Retinal pigment epithelial cell (primary cell): ENCODE data around the gene CYFIP1.
A peak's percentile ranks its signal among the peaks of the same experiment; 100 is the strongest.

Source experiments
- DNase-seq: peaks from one replicate; pipeline ENCODE4 v3.0.0-alpha.2; 2010; ENCODE audit warnings: low read depth
- H3K4me3 ChIP-seq: 2 replicates; pipeline ENCODE4 v1.5.1; 2011; ENCODE audit warnings: mild to moderate bottlenecking, low read length, control low read depth, moderate library complexity
- TF ChIP-seq, protein P1 (sequence below): conservative IDR thresholded peaks from 2 replicates; pipeline ENCODE4 v1.5.1; 2011; ENCODE audit warnings: low read depth, low read length, control low read depth, inconsistent platforms

CYFIP1 gene

DNA sequence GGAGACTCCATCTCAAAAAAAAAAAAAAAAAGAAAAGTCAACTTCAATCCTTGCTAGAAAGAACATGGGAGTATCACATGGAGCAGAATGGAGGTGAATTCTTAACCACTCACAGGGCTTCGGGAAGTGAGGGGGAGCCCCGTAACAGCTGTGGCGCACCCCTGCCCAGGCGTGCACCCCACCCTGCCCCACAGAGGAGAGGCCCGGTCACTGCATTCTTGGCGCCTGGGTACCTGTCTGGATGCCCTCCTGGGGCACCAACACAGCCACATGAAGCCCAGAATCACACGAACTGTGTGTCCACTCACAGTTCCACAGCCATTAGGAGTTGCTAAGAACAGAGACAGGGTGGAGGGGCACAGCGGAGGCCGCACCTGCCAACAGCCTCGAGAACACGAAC lies 89.9 kb downstream of the CYFIP1 start:
- H3K4me3 ChIP-seq, result no peak overlapping the region
- TF ChIP-seq, protein P1, sequence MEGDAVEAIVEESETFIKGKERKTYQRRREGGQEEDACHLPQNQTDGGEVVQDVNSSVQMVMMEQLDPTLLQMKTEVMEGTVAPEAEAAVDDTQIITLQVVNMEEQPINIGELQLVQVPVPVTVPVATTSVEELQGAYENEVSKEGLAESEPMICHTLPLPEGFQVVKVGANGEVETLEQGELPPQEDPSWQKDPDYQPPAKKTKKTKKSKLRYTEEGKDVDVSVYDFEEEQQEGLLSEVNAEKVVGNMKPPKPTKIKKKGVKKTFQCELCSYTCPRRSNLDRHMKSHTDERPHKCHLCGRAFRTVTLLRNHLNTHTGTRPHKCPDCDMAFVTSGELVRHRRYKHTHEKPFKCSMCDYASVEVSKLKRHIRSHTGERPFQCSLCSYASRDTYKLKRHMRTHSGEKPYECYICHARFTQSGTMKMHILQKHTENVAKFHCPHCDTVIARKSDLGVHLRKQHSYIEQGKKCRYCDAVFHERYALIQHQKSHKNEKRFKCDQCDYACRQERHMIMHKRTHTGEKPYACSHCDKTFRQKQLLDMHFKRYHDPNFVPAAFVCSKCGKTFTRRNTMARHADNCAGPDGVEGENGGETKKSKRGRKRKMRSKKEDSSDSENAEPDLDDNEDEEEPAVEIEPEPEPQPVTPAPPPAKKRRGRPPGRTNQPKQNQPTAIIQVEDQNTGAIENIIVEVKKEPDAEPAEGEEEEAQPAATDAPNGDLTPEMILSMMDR, result no peak
- DNase-seq, result no peak

DNA sequence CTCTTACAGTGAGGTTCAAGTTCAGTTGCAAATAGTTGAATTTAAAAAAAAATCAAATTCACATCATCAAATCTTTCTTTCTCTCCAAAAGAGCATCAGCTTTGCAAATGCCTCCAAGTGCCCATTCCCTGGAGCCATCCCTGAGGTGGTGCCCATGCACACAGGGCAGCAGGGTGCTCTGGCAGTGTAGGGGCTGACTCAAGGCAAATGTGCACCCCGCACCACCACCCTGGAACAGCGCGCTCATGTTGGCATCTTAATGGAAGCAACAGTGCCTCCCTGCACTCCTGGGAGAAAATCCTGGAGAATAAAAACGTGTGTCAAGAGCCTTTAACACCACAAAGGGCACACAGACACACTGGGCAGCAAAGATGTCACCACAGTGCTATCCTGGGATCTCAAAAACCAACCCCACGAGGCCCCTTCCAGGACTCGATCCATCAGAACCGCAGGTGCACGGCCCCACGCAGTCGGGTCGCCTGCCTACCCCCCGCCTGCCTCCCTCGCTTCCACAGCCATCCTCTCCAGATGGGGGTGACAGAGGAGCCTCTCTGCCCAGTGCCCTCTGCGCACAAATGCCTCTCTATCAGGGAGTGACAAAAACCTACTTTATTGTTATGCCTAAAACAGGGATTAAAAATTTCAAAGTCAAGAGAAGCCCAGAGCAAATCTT lies 90.9 kb downstream of the CYFIP1 start:
- H3K4me3 ChIP-seq, result no peak overlapping the region
- TF ChIP-seq, protein P1, result no peak
- DNase-seq, result no peak

DNA sequence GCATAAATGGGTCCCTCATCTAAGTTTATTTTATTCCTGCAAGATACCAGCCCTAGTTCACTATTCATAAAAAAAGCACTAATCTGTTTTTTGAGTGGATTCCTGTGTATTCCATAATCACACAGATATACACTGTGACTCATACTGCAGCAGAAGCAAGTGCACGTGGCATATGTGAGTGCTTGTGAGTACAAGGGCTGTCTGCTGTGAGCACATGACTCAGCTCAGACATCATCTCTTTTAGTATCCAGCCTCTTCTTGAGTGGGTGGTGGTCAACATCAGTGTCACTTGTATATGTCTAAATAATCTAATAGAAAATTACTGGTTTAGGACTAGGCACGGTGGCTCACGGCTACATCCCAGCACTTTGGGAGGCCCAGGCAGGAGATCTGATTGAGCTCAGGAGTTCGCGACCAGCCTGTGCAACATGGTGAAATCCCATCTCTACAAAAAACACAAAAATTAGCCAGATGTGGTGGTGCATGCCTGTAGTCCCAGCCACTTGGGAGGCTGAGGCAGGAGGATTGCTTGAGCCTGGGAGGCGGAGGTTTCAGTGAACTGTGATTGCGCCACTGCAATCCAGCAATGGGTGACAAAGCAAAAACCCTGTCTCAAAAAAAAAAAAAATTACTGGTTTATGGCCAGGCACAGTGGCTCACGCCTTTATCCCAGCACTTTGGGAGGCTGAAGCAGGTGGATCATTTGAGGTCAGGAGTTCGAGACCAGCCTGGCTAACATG lies 91.9 kb downstream of the CYFIP1 start:
- no peak overlapping the region for H3K4me3 ChIP-seq
- DNase-seq, result peak; percentile 80
- TF ChIP-seq, protein P1, result no peak

DNA sequence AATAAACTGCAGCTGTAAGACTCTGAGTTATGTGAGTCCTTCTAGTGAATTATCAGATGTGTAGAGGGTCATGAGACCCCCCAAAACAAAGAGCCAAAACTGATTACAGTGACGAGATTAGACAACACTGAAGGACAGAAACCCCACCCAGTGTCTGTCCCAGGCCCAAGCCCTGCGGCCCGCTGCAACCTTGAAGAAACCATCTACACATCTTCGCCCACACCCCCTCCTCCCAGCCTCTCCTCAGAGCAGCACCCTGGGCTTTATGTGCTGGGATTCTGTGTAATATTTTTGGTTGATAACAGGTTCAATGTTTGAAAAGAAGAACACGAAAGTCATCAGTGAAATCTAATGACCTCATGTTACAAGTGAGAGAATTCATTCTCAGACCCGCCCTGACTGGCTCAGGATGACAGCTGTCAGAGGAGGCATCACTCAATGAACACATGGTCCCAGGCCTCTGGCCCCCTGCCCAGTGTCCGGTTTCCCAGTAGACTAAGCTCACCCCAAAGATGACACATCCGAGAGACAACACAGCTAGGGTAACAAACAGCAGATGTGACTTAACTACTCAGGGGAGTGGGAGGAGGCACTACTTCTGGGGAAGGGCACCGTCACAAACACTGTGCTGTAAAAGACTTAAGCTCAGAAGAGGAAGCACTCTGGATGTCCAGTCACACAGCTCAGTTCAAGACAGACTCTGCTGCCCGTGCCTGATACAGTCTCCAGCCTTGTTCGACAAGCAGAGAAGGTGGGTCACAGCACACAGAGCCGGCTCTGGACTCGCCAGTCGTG lies 92.8 kb downstream of the CYFIP1 start:
- TF ChIP-seq, protein P1, result no peak
- peak; percentile 3 for DNase-seq
- no peak overlapping the region for H3K4me3 ChIP-seq

DNA sequence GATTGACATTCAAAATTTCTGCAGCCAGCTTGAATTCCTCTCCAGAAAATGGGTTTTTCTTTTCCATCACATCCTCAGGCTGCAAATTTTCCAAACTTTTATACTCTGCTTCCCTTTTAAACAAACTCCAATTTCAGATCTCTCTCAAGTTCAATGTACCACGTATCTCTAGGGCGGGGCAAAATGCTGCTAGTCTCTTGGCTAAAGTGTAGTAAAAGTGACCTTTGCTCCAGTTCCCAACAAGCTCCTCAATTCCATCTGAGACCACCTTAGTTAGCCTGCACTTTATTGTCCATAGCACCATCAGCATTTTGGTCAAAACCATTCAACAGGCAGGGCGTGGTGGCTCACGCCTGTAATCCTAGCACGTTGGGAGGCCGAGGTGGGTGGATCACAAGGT lies 95.0 kb downstream of the CYFIP1 start:
- TF ChIP-seq, protein P1, result no peak
- no peak overlapping the region for H3K4me3 ChIP-seq
- no peak for DNase-seq

DNA sequence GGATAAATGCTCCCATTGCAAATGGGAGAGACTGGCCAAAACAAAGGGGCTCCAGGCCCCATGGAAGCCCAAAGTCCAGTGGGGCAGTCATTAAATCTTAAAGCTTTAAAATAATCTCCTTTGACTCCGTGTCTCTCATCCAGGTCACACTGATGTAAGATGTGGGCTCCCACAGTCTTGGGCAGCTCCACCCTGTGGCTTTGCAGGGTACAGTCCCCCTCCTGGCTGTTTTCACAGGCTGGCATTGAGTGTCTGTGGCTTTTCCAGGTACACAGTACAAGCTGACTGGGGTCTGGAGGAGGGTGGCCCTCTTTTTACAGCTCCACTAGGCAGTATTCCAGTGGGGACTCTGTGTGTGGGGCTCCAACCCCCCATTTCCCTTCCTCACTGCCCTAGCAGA lies 95.8 kb downstream of the CYFIP1 start:
- TF ChIP-seq, protein P1, result peak; percentile 42

More for the DNA sequence above, 95.8 kb downstream of the CYFIP1 start:
- H3K4me3 ChIP-seq, result no peak overlapping the region
- no peak for DNase-seq
